ENCODE data around the gene LRRC56.

Gene LRRC56

GRCh38 chr11:496834-497564 lies 40.3 kb upstream of the LRRC56 start:
- TF ChIP-seq CTCF (IDR thresholded peaks at IDR 0.05; ENCODE audit: insufficient read depth, low read depth, low read length, missing control alignments) = no peak
- H3K4me3 ChIP-seq (ENCODE audit: low read depth, low read length) = no peak overlapping the region
- no peak for DNase-seq (ENCODE audit: low read depth)

GRCh38 chr11:497565-498296 lies 39.6 kb upstream of the LRRC56 start:
- H3K4me3 ChIP-seq (ENCODE audit: low read depth, low read length) = no peak overlapping the region
- DNase-seq (ENCODE audit: low read depth) = no peak
- no peak for TF ChIP-seq CTCF (IDR thresholded peaks at IDR 0.05; ENCODE audit: insufficient read depth, low read depth, low read length, missing control alignments)

- no peak overlapping the region for H3K4me3 ChIP-seq (ENCODE audit: low read depth, low read length)
- no peak for TF ChIP-seq CTCF (IDR thresholded peaks at IDR 0.05; ENCODE audit: insufficient read depth, low read depth, low read length, missing control alignments)
- no peak for DNase-seq (ENCODE audit: low read depth)
These were observed 38.8 kb upstream of the LRRC56 start for GRCh38 chr11:498297-499181.

GRCh38 chr11:499201-500076 lies 37.9 kb upstream of the LRRC56 start:
- no peak for DNase-seq (ENCODE audit: low read depth)
- no peak for TF ChIP-seq CTCF (IDR thresholded peaks at IDR 0.05; ENCODE audit: insufficient read depth, low read depth, low read length, missing control alignments)
- H3K4me3 ChIP-seq (ENCODE audit: low read depth, low read length) = no peak overlapping the region

- TF ChIP-seq CTCF (IDR thresholded peaks at IDR 0.05; ENCODE audit: insufficient read depth, low read depth, low read length, missing control alignments) = no peak
- DNase-seq (ENCODE audit: low read depth) = no peak
- no peak overlapping the region for H3K4me3 ChIP-seq (ENCODE audit: low read depth, low read length)
These were observed 36.2 kb upstream of the LRRC56 start for GRCh38 chr11:501001-501682.

Data from GM12865 (cell line).